ENCODE measurements around the gene RPS27L. TPM values are rescaled to one million over a fixed set of nuclear protein-coding genes. Genes with fewer than 3 reads are reported as not detected.

Gene RPS27L
- polyA plus RNA-seq (ENCODE audit: insufficient read length in 4 of 4) = 100 to 1,000 TPM in 2 of 4 donors, 10 to 100 TPM in 2; 81.3 to 110 (median 100) TPM

GRCh38 chr15:63157118-63157843, at the start of gene RPS27L:
Gene RPS27L (minus strand): TSS chr15:63157477. CDS start chr15:63157405, 72 bp downstream.
- peak; percentile 83 to 92 (median 91) for DNase-seq (ENCODE audit: low read depth in 4 of 4, low spot score in 2 of 4)

- DNase-seq (ENCODE audit: low read depth in 4 of 4, low spot score in 2 of 4) = no peak
Observed at GRCh38 chr15:63206079-63206478, 48.8 kb upstream of the RPS27L start.

DNA sequence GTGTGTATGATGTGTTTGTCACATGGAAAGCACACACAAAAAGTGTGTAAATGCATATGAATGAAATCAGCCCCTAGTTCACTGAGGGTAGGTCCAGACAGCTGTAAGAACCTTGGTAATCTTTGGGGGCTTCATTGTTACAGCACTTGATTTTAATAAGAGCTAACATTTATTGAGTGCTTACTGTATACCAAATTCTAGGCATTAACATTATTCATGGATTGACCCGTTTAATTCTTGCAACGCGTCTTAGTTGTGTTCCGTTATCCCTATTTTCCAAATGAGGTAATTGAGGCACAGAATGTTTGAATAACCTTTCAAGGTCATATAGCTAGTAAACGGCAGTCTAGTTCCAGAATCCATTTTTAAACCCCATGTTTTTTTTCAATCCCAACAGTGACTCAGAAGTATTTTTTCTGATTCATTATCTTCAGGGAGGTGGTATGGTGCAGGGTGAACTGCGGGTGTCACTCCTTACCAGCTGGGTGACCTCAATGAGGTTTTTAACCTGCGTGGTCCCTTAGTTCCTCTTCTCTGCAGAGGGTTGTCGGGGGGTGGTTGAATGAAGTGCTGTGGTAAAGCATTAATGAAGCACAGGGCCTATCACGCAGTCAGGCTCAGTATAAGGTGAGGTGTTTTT, 46.3 kb upstream of the RPS27L start:
- DNase-seq (ENCODE audit: low read depth in 4 of 4, low spot score in 2 of 4) = no peak

DNA sequence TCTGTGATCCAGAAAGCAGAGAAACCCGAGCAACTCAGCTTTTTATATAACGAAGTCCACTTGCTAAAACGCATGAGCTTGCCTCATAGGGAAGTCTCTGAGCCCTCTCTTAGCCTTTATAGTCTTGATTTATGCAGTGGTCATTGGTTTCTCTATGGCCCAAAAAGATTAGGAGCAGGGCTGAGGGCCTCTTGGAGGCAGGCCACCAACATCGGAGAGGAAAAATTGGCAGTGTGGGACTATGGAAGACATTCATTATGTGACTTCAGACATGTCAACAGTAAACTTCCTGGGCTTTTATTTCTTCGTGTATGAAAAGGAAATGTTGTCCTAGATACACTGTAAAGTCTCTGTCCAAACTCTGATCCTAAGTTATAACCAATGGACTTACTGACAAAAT, 45.6 kb upstream of the RPS27L start:
- DNase-seq (ENCODE audit: low read depth in 4 of 4, low spot score in 2 of 4) = peak in 1 of 4 donors; percentile 37

DNA sequence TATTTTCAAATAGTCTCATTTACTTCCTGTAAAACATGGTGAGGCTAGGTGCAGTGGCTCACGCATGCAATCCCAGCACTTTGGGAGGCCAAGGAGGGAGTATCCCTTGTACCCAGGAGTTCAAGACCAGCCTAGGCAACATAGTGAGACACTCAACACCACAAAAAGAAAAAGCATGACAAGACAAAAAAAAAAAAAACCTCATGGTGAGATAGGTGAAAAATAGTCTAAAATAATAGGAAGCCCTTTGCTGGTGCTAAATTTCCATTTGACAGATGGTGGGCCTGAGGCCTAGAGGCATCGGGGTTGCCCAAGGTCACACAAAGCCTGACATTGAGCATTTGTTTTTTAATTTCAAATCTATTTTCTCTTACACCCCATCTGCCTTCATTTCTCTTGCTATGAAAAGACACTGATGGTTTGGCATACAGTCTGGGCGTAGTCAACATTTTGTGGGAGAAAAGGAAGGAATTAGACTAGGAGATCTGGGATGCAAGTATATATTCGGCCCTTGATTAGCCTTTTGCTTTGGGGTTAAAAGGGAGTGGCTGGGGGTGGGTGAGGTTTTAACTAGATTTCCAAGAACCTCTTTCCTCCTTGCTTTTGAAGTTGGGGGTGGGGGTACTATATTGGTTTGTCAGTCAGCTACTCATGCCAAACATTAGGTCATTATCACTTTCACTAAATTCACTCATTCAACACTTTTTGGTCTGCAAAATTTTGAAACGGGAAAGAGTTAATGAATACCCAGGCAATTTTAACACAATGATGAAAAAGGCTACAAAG, 43.4 kb upstream of the RPS27L start:
- no peak for DNase-seq (ENCODE audit: low read depth in 4 of 4, low spot score in 2 of 4)

DNA sequence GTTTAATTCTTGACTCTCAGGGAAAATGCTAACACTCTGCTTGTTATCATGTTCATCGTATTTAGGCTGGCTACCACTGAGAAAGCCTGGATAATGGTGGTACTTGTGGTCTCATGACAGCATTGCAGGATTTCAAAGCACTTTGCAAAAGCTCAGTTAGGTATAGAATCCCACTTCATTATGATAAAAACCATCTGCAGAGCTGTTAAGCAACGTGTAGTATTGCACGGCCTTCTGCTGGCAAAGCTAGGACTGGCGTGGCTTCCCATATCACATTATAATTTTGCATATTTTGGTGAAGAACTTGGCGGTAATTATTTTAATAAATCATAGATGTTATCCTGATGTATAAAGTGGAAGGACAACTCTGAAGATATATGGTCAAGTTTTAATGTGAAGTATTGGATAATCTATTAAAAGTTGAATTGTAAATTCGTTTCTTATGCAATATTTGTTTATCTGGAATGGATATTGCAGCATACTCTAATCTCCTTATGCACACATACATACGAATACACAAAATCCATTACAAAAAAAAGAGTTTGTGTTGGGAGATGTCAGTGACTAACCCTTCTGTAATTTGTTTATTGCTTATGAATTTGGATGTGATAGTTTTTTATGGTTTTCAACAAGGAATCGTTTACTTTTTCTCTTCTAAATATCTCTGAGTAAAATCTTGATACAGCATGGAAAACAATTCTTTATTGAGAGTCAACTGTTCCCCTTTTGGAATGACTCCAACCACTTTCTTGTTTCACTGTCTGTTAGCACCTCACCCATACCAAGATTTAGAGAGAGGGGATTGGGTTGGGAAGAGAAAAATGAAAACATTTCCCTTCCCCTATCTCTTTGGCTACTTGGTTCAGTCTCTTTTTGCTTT, 41.3 kb upstream of the RPS27L start:
- no peak for DNase-seq (ENCODE audit: low read depth in 4 of 4, low spot score in 2 of 4)

- DNase-seq (ENCODE audit: low read depth in 4 of 4, low spot score in 2 of 4) = no peak
Observed at GRCh38 chr15:63197626-63198025, 40.3 kb upstream of the RPS27L start.

DNA sequence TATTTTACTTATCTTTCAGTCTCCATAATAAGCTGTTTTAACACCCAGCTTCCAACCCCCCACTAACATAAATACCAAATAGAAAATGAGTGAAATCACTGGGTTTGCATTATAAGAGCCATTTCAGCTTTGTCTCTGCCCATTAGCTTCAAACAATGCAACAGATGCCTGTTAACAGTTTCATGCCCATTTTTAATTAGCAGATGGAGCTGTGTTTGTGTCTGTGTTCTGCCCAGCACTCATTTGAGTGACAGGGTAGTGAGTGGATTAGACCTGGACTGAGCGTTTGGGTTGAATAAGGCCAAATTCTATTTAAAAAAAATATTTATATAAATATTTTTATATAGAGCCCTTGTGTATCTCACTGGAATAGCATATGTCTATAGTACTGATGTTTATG, 39.6 kb upstream of the RPS27L start:
- no peak for DNase-seq (ENCODE audit: low read depth in 4 of 4, low spot score in 2 of 4)

- DNase-seq (ENCODE audit: low read depth in 4 of 4, low spot score in 2 of 4) = no peak
Observed at GRCh38 chr15:63195569-63196015, 38.3 kb upstream of the RPS27L start.

DNA sequence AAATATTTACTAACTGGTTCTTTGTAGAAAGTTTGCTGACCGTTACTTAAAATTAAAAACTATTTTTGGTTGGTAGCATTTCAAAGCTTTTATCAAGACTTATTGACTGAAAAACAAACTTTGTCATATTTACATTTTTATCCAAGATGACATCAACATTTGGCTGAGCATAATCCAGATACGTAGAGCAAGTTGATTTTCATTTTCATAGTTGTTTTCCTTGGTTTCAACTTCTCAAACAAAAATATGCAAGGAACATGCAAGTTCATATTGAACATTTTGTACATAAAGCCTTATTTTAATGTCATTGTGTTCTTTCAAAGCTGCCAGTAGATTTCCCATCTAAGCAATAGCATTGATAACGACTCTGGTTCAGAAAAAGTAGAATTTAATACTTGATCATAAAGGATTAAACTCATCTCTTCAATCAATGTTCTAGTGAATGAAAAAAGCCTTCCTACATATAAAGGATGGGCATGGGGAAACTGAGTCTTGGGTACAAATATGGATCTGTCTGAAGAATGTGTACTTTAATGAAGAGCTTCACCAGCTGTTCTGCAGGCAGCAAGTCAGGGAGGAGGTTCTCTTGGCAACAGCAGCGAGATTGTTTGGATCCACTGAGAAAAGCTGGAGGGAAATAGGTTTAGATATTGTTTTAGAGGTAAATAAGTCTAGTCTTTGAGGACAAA, 37.7 kb upstream of the RPS27L start:
- no peak for DNase-seq (ENCODE audit: low read depth in 4 of 4, low spot score in 2 of 4)

GRCh38 chr15:63194302-63194701, 37.0 kb upstream of the RPS27L start:
- no peak for DNase-seq (ENCODE audit: low read depth in 4 of 4, low spot score in 2 of 4)

- DNase-seq (ENCODE audit: low read depth in 4 of 4, low spot score in 2 of 4) = no peak
Observed at GRCh38 chr15:63192619-63193206, 35.4 kb upstream of the RPS27L start.

- no peak for DNase-seq (ENCODE audit: low read depth in 4 of 4, low spot score in 2 of 4)
Observed at GRCh38 chr15:63191895-63192618, 34.8 kb upstream of the RPS27L start.

- no peak for DNase-seq (ENCODE audit: low read depth in 4 of 4, low spot score in 2 of 4)
Observed at GRCh38 chr15:63190769-63191649, 33.7 kb upstream of the RPS27L start.

DNA sequence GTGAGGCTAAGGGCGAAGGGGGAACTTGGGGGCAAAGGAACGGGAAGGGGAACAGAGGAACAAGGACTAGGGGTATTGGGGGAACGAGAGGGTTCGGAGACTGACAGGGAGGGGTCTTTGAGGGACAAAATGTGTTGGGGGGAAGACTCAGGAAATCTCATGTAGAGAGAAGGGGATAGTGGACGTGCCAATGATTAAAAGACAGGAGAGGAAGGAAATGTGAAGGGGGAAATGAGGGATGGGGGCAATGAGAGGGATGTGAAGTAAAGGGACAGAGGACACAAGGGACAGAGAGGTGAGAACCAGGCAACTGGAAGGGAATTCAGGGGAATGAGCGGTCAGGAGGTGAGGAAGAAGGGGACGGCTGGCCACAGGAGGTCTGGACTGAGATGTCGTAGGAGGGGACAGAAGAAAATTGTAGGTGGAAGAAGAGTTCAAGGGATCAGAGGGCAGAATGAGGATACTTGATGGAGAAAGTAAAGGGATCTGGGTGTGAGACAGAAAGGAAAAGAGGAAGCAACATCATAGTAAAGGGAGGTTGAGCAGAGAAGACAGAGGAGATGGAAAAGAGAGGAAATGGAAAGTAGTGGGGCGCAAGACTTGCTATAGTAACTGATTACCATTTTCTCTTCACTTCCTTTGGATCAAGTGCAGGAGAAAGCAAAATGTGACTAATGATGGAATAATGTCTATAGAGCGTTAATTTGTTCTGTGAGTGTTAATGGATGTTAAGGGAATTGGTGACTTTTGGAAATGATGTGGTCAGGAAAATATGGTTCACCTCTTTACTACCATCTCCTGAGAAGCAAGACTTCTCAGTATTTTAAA, 32.9 kb upstream of the RPS27L start:
- no peak for DNase-seq (ENCODE audit: low read depth in 4 of 4, low spot score in 2 of 4)

GRCh38 chr15:63188926-63189871, 31.9 kb upstream of the RPS27L start, which contains the start of gene RAB8B:
Gene RAB8B (plus strand): TSS chr15:63189606. CDS start chr15:63189625, 19 bp downstream.
- peak; percentile 79 to 91 (median 88) for DNase-seq (ENCODE audit: low read depth in 4 of 4, low spot score in 2 of 4)
